K562 (cell line): ENCODE results near the gene NT5DC1. TPM values are rescaled to one million over a fixed set of nuclear protein-coding genes. Genes with fewer than 3 reads are reported as not detected.

Experiments used
- ATAC-seq: fragments of 200-7000 bp; cut with Tn5 transposase; 3 replicates; pipeline ENCODE4 v1.9.1; 2020; ENCODE audit warnings: moderate library complexity
- BruUV-seq: library from RNA; stranded (reverse); fragments of 400-500 nt; replicated peaks from 2 replicates; lab custom pipeline; 2021; lab: Mats Ljungman, UMichigan
- CTCF ChIA-PET: fragments of 300-600 bp; formaldehyde crosslinking; extraction: SDS; loops from one replicate; lab custom pipeline; 2021; ENCODE audit warnings: low intra/inter-chr PET ratio; lab: Yijun Ruan, JAX
- POLR2A ChIA-PET: fragments of 300-600, 350-650 bp; sonication (Branson Sonifier 250); formaldehyde crosslinking; extraction: SDS; loops from one replicate; lab custom pipeline; 2021; ENCODE audit warnings: antibody characterized with exemption, inconsistent platforms; lab: Yijun Ruan, JAX
- DNase-seq, 4 experiments: peaks; one replicate each; pipeline versions ENCODE4 v3.0.0 to v3.0.0-alpha.2; 2011 to 2018; ENCODE audit warnings: low spot score in 3 of 4, mixed read lengths in 3 of 4; ENCODE audit errors: extremely low read depth in 1 of 4
- FAIRE-seq: peaks from 2 replicates; lab custom pipeline; 2011; peaks lifted over from hg19 to GRCh38; lab: Jason Lieb, UNC
- H2AFZ ChIP-seq: 2 replicates; pipeline ENCODE4 v1.6.0; 2011; ENCODE audit warnings: low read depth, low read length, control low read depth, inconsistent platforms
- H3K27ac ChIP-seq: fragments of 200-600 bp; 3 replicates; pipeline ENCODE4 v1.8.0; 2011; ENCODE audit warnings: low read depth, mild to moderate bottlenecking, control low read depth, inconsistent platforms, low read length, moderate library complexity, mixed read lengths; ENCODE audit errors: extremely low read depth
- H3K27me3 ChIP-seq, 2 experiments: fragments of 300-600 bp in 1 of 2; 2 replicates in 1 of 2; 3 replicates in 1 of 2; pipeline versions ENCODE4 v1.6.0 to v1.8.0; 2011; ENCODE audit warnings: inconsistent platforms in 2 of 2, low read length in 2 of 2, mild to moderate bottlenecking in 1 of 2, mixed read lengths in 1 of 2, moderate library complexity in 1 of 2; ENCODE audit not compliant: control insufficient read depth in 2 of 2, insufficient read depth in 2 of 2
- H3K36me3 ChIP-seq: fragments of 300-600 bp; 3 replicates; pipeline ENCODE4 v1.8.0; 2011; ENCODE audit warnings: mild to moderate bottlenecking, low read length, inconsistent platforms; ENCODE audit not compliant: control insufficient read depth, insufficient read depth
- H3K4me1 ChIP-seq, 2 experiments: fragments of 200-600 bp in 1 of 2; replicated peaks in 1 of 2; 2 replicates in 1 of 2; 3 replicates in 1 of 2; pipeline versions ENCODE4 v1.5.1 to v1.8.0; 2011; ENCODE audit warnings: inconsistent platforms in 2 of 2, low read length in 2 of 2, mild to moderate bottlenecking in 1 of 2, mixed read lengths in 1 of 2, moderate library complexity in 1 of 2; ENCODE audit not compliant: control insufficient read depth in 2 of 2, insufficient read depth in 2 of 2
- H3K4me2 ChIP-seq: 2 replicates; pipeline ENCODE4 v1.6.1; 2011; ENCODE audit warnings: low read length, control low read depth, inconsistent platforms, mixed read lengths; ENCODE audit not compliant: insufficient read depth
- H3K4me3 ChIP-seq: fragments of 200-600 bp; sonication (generic), shearing (Covaris generic); 2 replicates; pipeline ENCODE4 v1.5.1; 2016; ENCODE audit warnings: control low read depth, inconsistent platforms
- H3K79me2 ChIP-seq: fragments of 200-600 bp; 3 replicates; pipeline ENCODE4 v1.8.0; 2011; ENCODE audit warnings: low read length, inconsistent platforms; ENCODE audit not compliant: control insufficient read depth, insufficient read depth
- H3K9ac ChIP-seq, 2 experiments: 2 replicates each; pipeline versions ENCODE4 v1.6.0 to v1.6.1; 2011; ENCODE audit warnings: low read depth in 2 of 2, low read length in 2 of 2, control low read depth in 1 of 2, inconsistent platforms in 1 of 2, mild to moderate bottlenecking in 1 of 2, mixed read lengths in 1 of 2; ENCODE audit not compliant: insufficient read depth in 1 of 2
- H3K9me1 ChIP-seq: one replicate; pipeline ENCODE4 v1.6.0; 2011; ENCODE audit warnings: inconsistent platforms, mild to moderate bottlenecking, low read length, moderate library complexity; ENCODE audit not compliant: control insufficient read depth, insufficient read depth
- H3K9me3 ChIP-seq: replicated peaks from 2 replicates; pipeline ENCODE4 v1.5.1; 2011; ENCODE audit warnings: low read depth, low read length, inconsistent platforms; ENCODE audit not compliant: control insufficient read depth, insufficient read depth
- H4K20me1 ChIP-seq: replicated peaks from 2 replicates; pipeline ENCODE4 v1.6.1; 2011; ENCODE audit warnings: low read length, inconsistent platforms, mixed read lengths; ENCODE audit not compliant: control insufficient read depth, insufficient read depth
- ARID2 ChIP-seq: fragments of 450-650 bp; IDR thresholded peaks from 2 replicates; pipeline ENCODE4 v1.6.1; 2017; ENCODE audit warnings: antibody characterized with exemption, mild to moderate bottlenecking
- CBX3 ChIP-seq, 2 experiments: IDR thresholded peaks; 1 replicate in 1 of 2; 2 replicates in 1 of 2; pipeline ENCODE4 v1.6.1; 2012; ENCODE audit warnings: inconsistent platforms in 2 of 2, low read length in 2 of 2, borderline replicate concordance in 1 of 2, control low read depth in 1 of 2
- ELF2 ChIP-seq: fragments of 250-450 bp; sonication (Bioruptor Pico); IDR thresholded peaks from 2 replicates; pipeline ENCODE4 v1.5.0; 2021; ENCODE audit warnings: mild to moderate bottlenecking
- PYGO2 ChIP-seq: fragments of 450-650 bp; IDR thresholded peaks from 2 replicates; pipeline ENCODE4 v1.6.1; 2016; ENCODE audit warnings: mild to moderate bottlenecking, missing genetic modification characterization, moderate library complexity, missing compliant biosample characterization
- SOX6 ChIP-seq: fragments of 450-650 bp; IDR thresholded peaks from 2 replicates; pipeline ENCODE4 v1.6.1; 2014; ENCODE audit warnings: mild to moderate bottlenecking
- ZNF263 ChIP-seq: sonication (generic); formaldehyde crosslinking; IDR thresholded peaks from 2 replicates; pipeline ENCODE4 v1.8.0; 2022; ENCODE audit warnings: mild to moderate bottlenecking, missing genetic modification reagents, borderline replicate concordance
- WGBS: fragments of 100-300 bp; shearing (Covaris generic); methylation state at CpG from one replicate; pipeline ENCODE4 v1.1.6; 2016; ENCODE audit warnings: low coverage, mixed read lengths; ENCODE audit not compliant: insufficient coverage; ENCODE audit errors: missing lambda C conversion rate; 5-methylcytosine and 5-hydroxymethylcytosine counted together
- in situ Hi-C: fragments of 300-500 bp; cut with MboI; formaldehyde crosslinking; loops from 4 replicates; pipeline ENCODE4 v1.15.0; 2018; ENCODE audit warnings: inconsistent platforms, mixed read lengths
- intact Hi-C: fragments of 100-400 bp; cut with micrococcal nuclease; formaldehyde crosslinking; loops from 2 replicates; pipeline ENCODE4 v1.14.2; 2022
- polyA plus RNA-seq, 8 experiments: library from polyadenylated mRNA; depleted of rRNA in 4 of 8; stranded (reverse) in 5 of 8; unstranded in 3 of 8; fragments of >200 nt; fragmentation: Nextera tagmentation in 2 of 8; fragmentation: Illumina TruSeq in 1 of 8; extraction: Ambion mirVana in 2 of 8; extraction: Trizol in 1 of 8; gene quantifications; 2 replicates each; pipeline versions ENCODE4 v1.2.1 to v1.2.3, GENCODE V29; 2011 to 2014; ENCODE audit warnings: inconsistent platforms in 1 of 8, missing spikeins in 1 of 8
- total RNA-seq, 7 experiments: library from RNA; depleted of rRNA in 6 of 7; stranded (reverse); fragments of >200 nt in 6 of 7; fragmentation: Illumina TruSeq in 2 of 7; extraction: Trizol in 2 of 7; gene quantifications; 2 replicates each; pipeline versions ENCODE4 v1.2.1 to v1.2.3, GENCODE V29; 2011 to 2021; ENCODE audit warnings: low replicate concordance in 1 of 7
- TF ChIP-seq, protein P1 (sequence below): sonication (generic); formaldehyde crosslinking; IDR thresholded peaks from 2 replicates; pipeline ENCODE4 v1.8.0; 2022; ENCODE audit warnings: missing genetic modification reagents, mild to moderate bottlenecking, borderline replicate concordance
- TF ChIP-seq, protein P2 (sequence below): IDR thresholded peaks from 2 replicates; pipeline ENCODE4 v1.6.1; 2011; ENCODE audit warnings: borderline replicate concordance, low read depth, mild to moderate bottlenecking, moderate library complexity, low read length; ENCODE audit not compliant: insufficient read depth, poor library complexity, severe bottlenecking

NT5DC1 gene
- total and polyA plus RNA-seq, 9 of the 15 experiments (the other 6 are each of a cell fraction or from before 2014, with no cell fraction given): 4.9 to 28.5 (median 16.3) TPM

DNA sequence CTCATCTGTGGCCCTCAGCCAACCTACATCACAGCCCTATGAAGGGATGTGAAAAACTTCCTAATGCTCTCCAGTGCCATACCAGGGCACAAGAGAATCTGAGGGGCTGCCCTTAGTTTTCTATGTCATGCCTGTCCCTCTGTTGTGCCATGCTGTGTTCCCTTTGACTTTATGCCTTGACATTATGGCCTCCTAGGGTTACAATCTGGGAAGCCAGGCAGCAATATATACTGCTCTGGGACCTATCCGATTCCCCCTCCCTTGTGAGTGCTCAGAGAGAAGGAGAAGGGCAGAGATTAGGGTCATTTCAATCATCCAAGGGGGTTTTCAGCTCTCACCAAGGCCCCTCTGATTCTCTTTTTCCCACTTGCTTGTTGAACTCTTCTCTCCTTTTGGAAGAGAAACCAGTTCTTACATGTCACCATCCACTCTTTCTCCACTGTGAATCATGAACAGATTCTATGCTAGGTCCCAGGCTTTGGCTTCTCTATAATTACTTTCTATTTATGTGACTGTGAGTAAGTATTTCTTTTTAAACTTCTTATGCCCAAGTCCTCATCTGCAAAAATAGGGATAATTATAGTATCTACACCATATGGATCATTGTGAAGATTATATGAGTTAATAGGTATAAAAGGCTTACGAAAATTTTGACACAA is 25.8 kb upstream of the NT5DC1 start (continued):
- no peak for TF ChIP-seq ARID2
- TF ChIP-seq, protein P1, sequence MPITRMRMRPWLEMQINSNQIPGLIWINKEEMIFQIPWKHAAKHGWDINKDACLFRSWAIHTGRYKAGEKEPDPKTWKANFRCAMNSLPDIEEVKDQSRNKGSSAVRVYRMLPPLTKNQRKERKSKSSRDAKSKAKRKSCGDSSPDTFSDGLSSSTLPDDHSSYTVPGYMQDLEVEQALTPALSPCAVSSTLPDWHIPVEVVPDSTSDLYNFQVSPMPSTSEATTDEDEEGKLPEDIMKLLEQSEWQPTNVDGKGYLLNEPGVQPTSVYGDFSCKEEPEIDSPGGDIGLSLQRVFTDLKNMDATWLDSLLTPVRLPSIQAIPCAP (CRISPR knock-in tag): no peak
- TF ChIP-seq SOX6: no peak

DNA sequence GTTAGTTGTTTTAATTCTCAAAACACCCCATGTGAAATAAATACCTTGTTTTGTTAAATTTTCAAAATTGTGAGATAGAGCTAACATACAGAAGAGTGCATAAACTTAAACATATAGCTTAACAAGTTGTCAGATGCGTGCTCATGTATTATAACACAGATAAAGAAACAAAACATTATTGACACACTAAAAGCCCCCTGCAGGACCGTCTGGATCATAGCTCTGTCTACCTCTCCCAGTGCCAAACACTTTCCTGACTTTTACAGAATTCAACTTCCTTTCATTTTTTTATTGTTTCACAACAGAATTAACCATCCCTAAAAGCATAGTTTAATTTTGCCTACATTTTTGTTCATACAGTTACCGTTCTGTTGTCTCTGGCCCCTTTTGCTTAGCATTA is 22.1 kb upstream of the NT5DC1 start:
- peak; percentile 66; the same call in 2 of the 3 replicates for ATAC-seq
- ChIA-PET POLR2A (no interaction called here), CTCF (no interaction called here)
- no peak overlapping the region for H3K27ac ChIP-seq
- no peak overlapping the region for H3K4me3 ChIP-seq
- no peaks in the 10 kb centered on the region for H3K9me1 ChIP-seq
- H3K36me3 ChIP-seq: no peaks in the 10 kb centered on the region
- in situ Hi-C loops: no loop called here
- intact Hi-C loops: no loop called here
- no peak overlapping the region for H2AFZ ChIP-seq
- no peak overlapping the region for H3K9ac ChIP-seq
- no peak overlapping the region for H3K4me2 ChIP-seq
- no peaks in the 10 kb centered on the region for H3K9me3 ChIP-seq
- no peak for FAIRE-seq
- no peaks in the 10 kb centered on the region for H3K27me3 ChIP-seq
- H4K20me1 ChIP-seq: no peaks in the 10 kb centered on the region
- H3K79me2 ChIP-seq: no peaks in the 10 kb centered on the region
- WGBS: 3% methylated on average over 3 of the region's 3 CpGs
- BruUV-seq: no TSS peak
- TF ChIP-seq, protein P2, sequence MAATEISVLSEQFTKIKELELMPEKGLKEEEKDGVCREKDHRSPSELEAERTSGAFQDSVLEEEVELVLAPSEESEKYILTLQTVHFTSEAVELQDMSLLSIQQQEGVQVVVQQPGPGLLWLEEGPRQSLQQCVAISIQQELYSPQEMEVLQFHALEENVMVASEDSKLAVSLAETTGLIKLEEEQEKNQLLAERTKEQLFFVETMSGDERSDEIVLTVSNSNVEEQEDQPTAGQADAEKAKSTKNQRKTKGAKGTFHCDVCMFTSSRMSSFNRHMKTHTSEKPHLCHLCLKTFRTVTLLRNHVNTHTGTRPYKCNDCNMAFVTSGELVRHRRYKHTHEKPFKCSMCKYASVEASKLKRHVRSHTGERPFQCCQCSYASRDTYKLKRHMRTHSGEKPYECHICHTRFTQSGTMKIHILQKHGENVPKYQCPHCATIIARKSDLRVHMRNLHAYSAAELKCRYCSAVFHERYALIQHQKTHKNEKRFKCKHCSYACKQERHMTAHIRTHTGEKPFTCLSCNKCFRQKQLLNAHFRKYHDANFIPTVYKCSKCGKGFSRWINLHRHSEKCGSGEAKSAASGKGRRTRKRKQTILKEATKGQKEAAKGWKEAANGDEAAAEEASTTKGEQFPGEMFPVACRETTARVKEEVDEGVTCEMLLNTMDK: peak; percentile 43
- TF ChIP-seq CBX3 (IDR thresholded peaks at IDR 0.05; ENCODE audit: borderline replicate concordance in 1 of 2, low read length in 2 of 2) (no peak), ZNF263 (CRISPR knock-in tag) (no peak), PYGO2 (no peak), ELF2 (CRISPR knock-in tag) (no peak)
- no peaks in the 10 kb centered on the region for H3K4me1 ChIP-seq
- DNase-seq: no peak
